HepG2 (cell line): ENCODE measurements around the gene AEBP1. TPM values are rescaled to one million over a fixed set of nuclear protein-coding genes. Genes with fewer than 3 reads are reported as not detected.

Experiments used
- ATAC-seq: fragments of 200-7000 bp; cut with Tn5 transposase; 3 replicates; pipeline ENCODE4 v1.9.1; 2020; ENCODE audit warnings: mild to moderate bottlenecking, moderate library complexity
- BruUV-seq: library from RNA; stranded (reverse); fragments of 400-500 nt; replicated peaks from 2 replicates; lab custom pipeline; 2021; lab: Mats Ljungman, UMichigan
- CTCF ChIA-PET: fragments of 300-600 bp; formaldehyde crosslinking; extraction: SDS; loops from one replicate; lab custom pipeline; 2021; ENCODE audit warnings: low total read pairs, inconsistent platforms, low intra/inter-chr PET ratio; lab: Yijun Ruan, JAX
- POLR2A ChIA-PET: fragments of 350-600 bp; sonication (Branson Sonifier 250); formaldehyde crosslinking; loops from one replicate; lab custom pipeline; 2020; ENCODE audit warnings: antibody characterized with exemption, inconsistent platforms; lab: Yijun Ruan, JAX
- DNase-seq: peaks from one replicate; pipeline ENCODE4 v3.0.0-alpha.2; 2015; ENCODE audit warnings: low spot score
- FAIRE-seq: peaks from 3 replicates; lab custom pipeline; 2011; peaks lifted over from hg19 to GRCh38; lab: Jason Lieb, UNC
- H2AFZ ChIP-seq: one replicate; pipeline ENCODE4 v1.6.1; 2011; ENCODE audit warnings: low read length, inconsistent platforms
- H3K27ac ChIP-seq: fragments of 300-600 bp; 3 replicates; pipeline ENCODE4 v1.8.0; 2011; ENCODE audit warnings: mixed run types, mild to moderate bottlenecking, mixed read lengths, low read length, inconsistent platforms; ENCODE audit not compliant: insufficient read depth; ENCODE audit errors: extremely low read length
- H3K27me3 ChIP-seq, 2 experiments: fragments of 200-600 bp in 1 of 2; 2 replicates in 1 of 2; 3 replicates in 1 of 2; pipeline versions ENCODE4 v1.6.0 to v1.8.0; 2011; ENCODE audit warnings: low read length in 2 of 2, mild to moderate bottlenecking in 2 of 2, moderate library complexity in 2 of 2, inconsistent platforms in 1 of 2; ENCODE audit not compliant: insufficient read depth in 2 of 2, control insufficient read depth in 1 of 2
- H3K36me3 ChIP-seq, 2 experiments: fragments of 200-600 bp in 1 of 2; replicated peaks in 1 of 2; 2 replicates in 1 of 2; 3 replicates in 1 of 2; pipeline versions ENCODE4 v1.5.1 to v1.8.0; 2011; ENCODE audit warnings: low read length in 2 of 2, inconsistent platforms in 1 of 2; ENCODE audit not compliant: insufficient read depth in 2 of 2, control insufficient read depth in 1 of 2
- H3K4me1 ChIP-seq: 2 replicates; pipeline ENCODE4 v1.5.1; 2012; ENCODE audit warnings: low read length, inconsistent platforms; ENCODE audit not compliant: insufficient read depth
- H3K4me2 ChIP-seq: 2 replicates; pipeline ENCODE4 v1.6.0; 2011; ENCODE audit warnings: low read depth, low read length, inconsistent platforms
- H3K4me3 ChIP-seq, 3 experiments: fragments of 200-600 bp in 1 of 3; sonication (generic), shearing (Covaris generic) in 1 of 3; replicated peaks in 1 of 3; 2 replicates each; pipeline ENCODE4 v1.5.1; 2011 to 2016; ENCODE audit warnings: low read length in 3 of 3, inconsistent platforms in 2 of 3, low read depth in 2 of 3, mild to moderate bottlenecking in 2 of 3, control low read depth in 1 of 3, mixed read lengths in 1 of 3; ENCODE audit not compliant: insufficient read depth in 1 of 3
- H3K79me2 ChIP-seq: one replicate; pipeline ENCODE4 v1.6.1; 2011; ENCODE audit warnings: low read length, inconsistent platforms; ENCODE audit not compliant: insufficient read depth
- H3K9ac ChIP-seq: 2 replicates; pipeline ENCODE4 v1.6.0; 2011; ENCODE audit warnings: mild to moderate bottlenecking, low read depth, low read length, inconsistent platforms; ENCODE audit not compliant: insufficient read depth
- H3K9me3 ChIP-seq: 2 replicates; pipeline ENCODE4 v1.5.1; 2012; ENCODE audit warnings: mild to moderate bottlenecking, low read length
- H4K20me1 ChIP-seq: 2 replicates; pipeline ENCODE4 v1.6.0; 2011; ENCODE audit warnings: inconsistent platforms, mild to moderate bottlenecking, low read length, moderate library complexity; ENCODE audit not compliant: insufficient read depth
- CTCF ChIP-seq: sonication (generic); formaldehyde crosslinking; IDR thresholded peaks from 2 replicates; pipeline ENCODE4 v1.5.0; 2020; ENCODE audit warnings: mild to moderate bottlenecking, missing genetic modification reagents, moderate library complexity
- FOSL1 ChIP-seq: sonication (generic); formaldehyde crosslinking; IDR thresholded peaks from 2 replicates; pipeline ENCODE4 v1.9.0; 2021; ENCODE audit warnings: missing genetic modification reagents, borderline replicate concordance
- FOXA3 ChIP-seq: IDR thresholded peaks from 2 replicates; pipeline ENCODE4 v1.6.1; 2016; ENCODE audit warnings: missing genetic modification reagents, missing compliant biosample characterization
- HNF4A ChIP-seq: sonication (generic); formaldehyde crosslinking; IDR thresholded peaks from 2 replicates; pipeline ENCODE4 v1.4.0; 2020; ENCODE audit warnings: missing genetic modification reagents
- IRF9 ChIP-seq: sonication (generic); formaldehyde crosslinking; IDR thresholded peaks from 2 replicates; pipeline ENCODE4 v1.8.0; 2022; ENCODE audit warnings: missing genetic modification reagents, mild to moderate bottlenecking, borderline replicate concordance
- NR2F6 ChIP-seq, 2 experiments: IDR thresholded peaks; 2 replicates each; pipeline ENCODE4 v1.6.1; 2016; ENCODE audit warnings: antibody characterized with exemption in 1 of 2, mild to moderate bottlenecking in 1 of 2
- POLR2AphosphoS5 ChIP-seq: IDR thresholded peaks from 2 replicates; pipeline ENCODE4 v1.6.1; 2012; ENCODE audit warnings: low read depth, low read length
- RXRA ChIP-seq: sonication (generic); formaldehyde crosslinking; IDR thresholded peaks from 2 replicates; pipeline ENCODE4 v1.5.1; 2020; ENCODE audit warnings: missing genetic modification reagents
- TMF1 ChIP-seq: sonication (generic); formaldehyde crosslinking; IDR thresholded peaks from 2 replicates; pipeline ENCODE4 v1.8.1; 2022; ENCODE audit warnings: low read depth, missing genetic modification reagents
- WIZ ChIP-seq: sonication (generic); formaldehyde crosslinking; IDR thresholded peaks from 2 replicates; pipeline ENCODE4 v1.5.1; 2020; ENCODE audit warnings: mild to moderate bottlenecking, missing genetic modification reagents
- YEATS4 ChIP-seq: sonication (generic); formaldehyde crosslinking; IDR thresholded peaks from 2 replicates; pipeline ENCODE4 v1.4.0; 2020; ENCODE audit warnings: missing genetic modification reagents, borderline replicate concordance
- ZMYM2 ChIP-seq: sonication (generic); formaldehyde crosslinking; IDR thresholded peaks from 2 replicates; pipeline ENCODE4 v1.8.0; 2022; ENCODE audit warnings: mild to moderate bottlenecking, missing genetic modification reagents
- ZNF207 ChIP-seq: fragments of 450-650 bp; IDR thresholded peaks from 2 replicates; pipeline ENCODE4 v1.6.1; 2016; ENCODE audit warnings: antibody characterized with exemption, borderline replicate concordance
- ZNF263 ChIP-seq: sonication (generic); formaldehyde crosslinking; IDR thresholded peaks from 2 replicates; pipeline ENCODE4 v1.4.0; 2020; ENCODE audit warnings: missing genetic modification reagents
- ZNF282 ChIP-seq: fragments of 450-650 bp; IDR thresholded peaks from 2 replicates; pipeline ENCODE4 v1.6.1; 2018; ENCODE audit not compliant: partially characterized antibody
- ZNF350 ChIP-seq: sonication (generic); formaldehyde crosslinking; IDR thresholded peaks from 2 replicates; pipeline ENCODE4 v1.4.0; 2020; ENCODE audit warnings: mild to moderate bottlenecking, low read depth, missing genetic modification reagents, borderline replicate concordance
- ZNF709 ChIP-seq: sonication (generic); formaldehyde crosslinking; IDR thresholded peaks from 2 replicates; pipeline ENCODE4 v1.5.0; 2020; ENCODE audit warnings: mild to moderate bottlenecking, missing genetic modification reagents
- ZNF788 ChIP-seq: sonication (generic); formaldehyde crosslinking; IDR thresholded peaks from 2 replicates; pipeline ENCODE4 v1.5.0; 2020; ENCODE audit warnings: mild to moderate bottlenecking, missing genetic modification reagents, borderline replicate concordance
- WGBS: methylation state at CpG from one replicate; pipeline ENCODE4 v1.1.6; 2017; ENCODE audit warnings: low lambda C conversion rate; 5-methylcytosine and 5-hydroxymethylcytosine counted together
- in situ Hi-C: cut with HindIII; loops from 2 replicates; pipeline ENCODE4 v1.10.0; 2017; ENCODE audit warnings: low pct_unique_long_range_greater_than_20kb; ENCODE audit not compliant: extremely low pct_ligation_motif_present
- intact Hi-C: fragments of 100-400 bp; cut with micrococcal nuclease; formaldehyde crosslinking; loops from one replicate; pipeline ENCODE4 v1.10.0; 2022; ENCODE audit not compliant: unreplicated experiment
- polyA plus RNA-seq, 8 experiments: library from polyadenylated mRNA; depleted of rRNA in 3 of 8; stranded (reverse) in 7 of 8; unstranded in 1 of 8; fragments of >200 nt; fragmentation: Illumina TruSeq in 4 of 8; extraction: Trizol in 4 of 8; gene quantifications; 2 replicates each; pipeline versions ENCODE4 v1.2.1 to v1.2.3, GENCODE V29; 2011 to 2016; ENCODE audit warnings: low read depth in 4 of 8, missing spikeins in 1 of 8, mixed read lengths in 1 of 8; ENCODE audit not compliant: insufficient read depth in 1 of 8
- total RNA-seq, 5 experiments: library from RNA; depleted of rRNA; stranded (reverse); fragments of >200 nt; fragmentation: Illumina TruSeq; extraction: Trizol; gene quantifications; 2 replicates each; pipeline ENCODE4 v1.2.3, GENCODE V29; 2016; ENCODE audit warnings: low read depth in 1 of 5

Gene AEBP1
- total and polyA plus RNA-seq, 2 of the 13 experiments (the other 11 are each of a cell fraction or from before 2014, with no cell fraction given) = 0.22 to 0.55 TPM

GRCh38 chr7:44062903-44063295 lies 41.2 kb upstream of the AEBP1 start:
- no peak overlapping the region for H3K4me3 ChIP-seq
- 17% methylated on average over 2 of the region's 3 CpGs for WGBS
- BruUV-seq = no TSS peak
- H3K79me2 ChIP-seq = no peaks in the 10 kb centered on the region
- TF ChIP-seq WIZ (CRISPR knock-in tag) = no peak
- TF ChIP-seq HNF4A (CRISPR knock-in tag) = peak; percentile 28; the same call in 1 of the 2 replicates
- 0 out of 2 replicates have a peak, but pooled peaks have one; percentile 26 for TF ChIP-seq FOXA3 (CRISPR knock-in tag)
- TF ChIP-seq TMF1 (CRISPR knock-in tag) = no peak
- no peak for TF ChIP-seq ZNF350 (CRISPR knock-in tag)
- peak; percentile 42 for TF ChIP-seq NR2F6 (IDR thresholded peaks at IDR 0.05)
- TF ChIP-seq NR2F6 (CRISPR knock-in tag; IDR thresholded peaks at IDR 0.05) = peak; percentile 46; the same call in 1 of the 2 replicates
- no peak for TF ChIP-seq ZNF709 (CRISPR knock-in tag)
- no peak for TF ChIP-seq YEATS4 (CRISPR knock-in tag)
- TF ChIP-seq ZNF788 (CRISPR knock-in tag) = no peak
- intact Hi-C loops = no loop called here
- in situ Hi-C loops = no loop called here
- no peak overlapping the region for H3K9ac ChIP-seq
- no peak for FAIRE-seq
- POLR2A ChIA-PET = interaction anchor here (0.9 to 1.3 kb wide), 3 partner anchors 18 to 24 kb away, joined by 3 to 5 read pairs (median 3); partner anchors contain the start of gene DBNL
- no peak overlapping the region for H3K4me2 ChIP-seq
- H3K9me3 ChIP-seq = no peaks in the 10 kb centered on the region
- H3K36me3 ChIP-seq = peaks cover 17 to 29% of the 10 kb centered on the region in 2 experiments; a peak in 4 of 5 replicates
- no peak for ATAC-seq
- no peak for DNase-seq
- peaks cover 57% of the 10 kb centered on the region for H3K4me1 ChIP-seq
- CTCF ChIA-PET = no interaction called here
- no peaks in the 10 kb centered on the region for H3K27me3 ChIP-seq
- no peak overlapping the region for H2AFZ ChIP-seq
- H3K27ac ChIP-seq = no peak overlapping the region
- no peaks in the 10 kb centered on the region for H4K20me1 ChIP-seq

- intact Hi-C loops (no loop called here), in situ Hi-C loops (no loop called here)
- peaks cover 13 to 24% of the 10 kb centered on the region in 2 experiments; a peak in 4 of 5 replicates for H3K36me3 ChIP-seq
- H4K20me1 ChIP-seq = no peaks in the 10 kb centered on the region
- H3K4me1 ChIP-seq = peaks cover 63% of the 10 kb centered on the region
- H3K4me3 ChIP-seq = no peak overlapping the region
- H3K79me2 ChIP-seq = no peaks in the 10 kb centered on the region
- POLR2A ChIA-PET = interaction anchor here (0.9 to 1.3 kb wide), 2 partner anchors 19 to 25 kb away, joined by 3 read pairs; partner anchors contain the start of gene DBNL
- no TSS peak for BruUV-seq
- H2AFZ ChIP-seq = no peak overlapping the region
- WGBS = 32% methylated on average over 8 of the region's 10 CpGs
- no peaks in the 10 kb centered on the region for H3K27me3 ChIP-seq
- H3K4me2 ChIP-seq = no peak overlapping the region; the same call in 1 of the 2 replicates
- H3K27ac ChIP-seq = no peak overlapping the region
- CTCF ChIA-PET = no interaction called here
- H3K9me3 ChIP-seq = no peaks in the 10 kb centered on the region
- no peak overlapping the region for H3K9ac ChIP-seq
- DNase-seq = no peak
- ATAC-seq = peak; percentile 20
- FAIRE-seq = no peak
- TF ChIP-seq ZMYM2 (CRISPR knock-in tag) = no peak
- no peak for TF ChIP-seq RXRA (CRISPR knock-in tag)
- no peak for TF ChIP-seq ZNF207
- TF ChIP-seq FOSL1 (CRISPR knock-in tag) = no peak
- TF ChIP-seq ZNF263 = peak; percentile 35; the same call in 1 of the 2 replicates
- no peak for TF ChIP-seq ZNF282
- 0 out of 2 replicates have a peak, but pooled peaks have one; percentile 7 for TF ChIP-seq POLR2AphosphoS5
- 0 out of 2 replicates have a peak, but pooled peaks have one; percentile 16 for TF ChIP-seq CTCF (CRISPR knock-in tag)
- TF ChIP-seq IRF9 (CRISPR knock-in tag) = no peak
Measured at GRCh38 chr7:44063547-44063893, 40.6 kb upstream of the AEBP1 start.
